GM23338 (cell line): Measurements from ENCODE around the gene PARP1. TPM values are rescaled to one million over a fixed set of nuclear protein-coding genes. Genes with fewer than 3 reads are reported as not detected.

Experiments used
- ATAC-seq: fragments of 200-7000 bp; cut with Tn5 transposase; 3 replicates; pipeline ENCODE4 v1.9.1; 2020
- DNase-seq: peaks from one replicate; pipeline ENCODE4 v3.0.0-alpha.2; 2015; ENCODE audit warnings: low spot score
- H2AFZ ChIP-seq: fragments of 200-600 bp; sonication (generic); 2 replicates; pipeline ENCODE4 v1.8.0; 2016; ENCODE audit warnings: antibody characterized with exemption, mild to moderate bottlenecking, moderate library complexity
- H3F3A ChIP-seq: fragments of 200-600 bp; sonication (generic); replicated peaks from 2 replicates; pipeline ENCODE4 v1.8.0; 2017; ENCODE audit warnings: antibody characterized with exemption, mixed run types, low read depth
- H3K27ac ChIP-seq: fragments of 200-600 bp; sonication (generic); 2 replicates; pipeline ENCODE4 v1.6.1; 2016; ENCODE audit warnings: low read depth
- H3K27me3 ChIP-seq: fragments of 200-600 bp; sonication (generic); 2 replicates; pipeline ENCODE4 v1.8.0; 2016; ENCODE audit warnings: mild to moderate bottlenecking, mixed run types, moderate library complexity; ENCODE audit not compliant: insufficient read depth
- H3K36me3 ChIP-seq: fragments of 200-600 bp; sonication (generic); 2 replicates; pipeline ENCODE4 v1.8.0; 2016; ENCODE audit warnings: mild to moderate bottlenecking; ENCODE audit not compliant: insufficient read depth
- H3K4me1 ChIP-seq: fragments of 200-600 bp; sonication (generic); 2 replicates; pipeline ENCODE4 v1.8.0; 2016; ENCODE audit warnings: mild to moderate bottlenecking, moderate library complexity; ENCODE audit not compliant: insufficient read depth
- H3K4me2 ChIP-seq: fragments of 200-600 bp; sonication (generic); 2 replicates; pipeline ENCODE4 v1.7.1; 2017; ENCODE audit warnings: mixed run types
- H3K4me3 ChIP-seq: fragments of 200-600 bp; sonication (generic); 2 replicates; pipeline ENCODE4 v1.6.1; 2016; ENCODE audit warnings: mixed run types
- H3K79me2 ChIP-seq: fragments of 200-600 bp; sonication (generic); replicated peaks from 2 replicates; pipeline ENCODE4 v1.8.0; 2017; ENCODE audit warnings: mild to moderate bottlenecking; ENCODE audit not compliant: insufficient read depth
- H3K9me2 ChIP-seq: fragments of 200-600 bp; sonication (generic); 2 replicates; pipeline ENCODE4 v1.8.0; 2017; ENCODE audit not compliant: insufficient read depth
- H4K20me1 ChIP-seq: fragments of 200-600 bp; sonication (generic); replicated peaks from 2 replicates; pipeline ENCODE4 v1.8.0; 2017; ENCODE audit warnings: mild to moderate bottlenecking; ENCODE audit not compliant: insufficient read depth
- H3K27ac Mint-ChIP-seq: 2 replicates; pipeline ENCODE4 v1.8.0; 2020; ENCODE audit warnings: inconsistent platforms, mild to moderate bottlenecking, moderate library complexity, mixed read lengths
- H3K27me3 Mint-ChIP-seq: 3 replicates; pipeline ENCODE4 v1.8.0; 2022; ENCODE audit warnings: low read depth, mild to moderate bottlenecking, moderate library complexity, mixed read lengths, inconsistent platforms; ENCODE audit not compliant: insufficient read depth, poor library complexity
- H3K36me3 Mint-ChIP-seq: 3 replicates; pipeline ENCODE4 v1.8.0; 2021; ENCODE audit warnings: low read depth, mild to moderate bottlenecking, inconsistent platforms, moderate library complexity, mixed read lengths
- H3K4me1 Mint-ChIP-seq: 3 replicates; pipeline ENCODE4 v1.8.0; 2020; ENCODE audit warnings: mild to moderate bottlenecking, inconsistent platforms, mixed read lengths
- H3K4me3 Mint-ChIP-seq: 3 replicates; pipeline ENCODE4 v1.8.0; 2021; ENCODE audit warnings: moderate library complexity, mild to moderate bottlenecking, inconsistent platforms, mixed read lengths
- H3K9me3 Mint-ChIP-seq: 3 replicates; pipeline ENCODE4 v1.8.0; 2020; ENCODE audit warnings: moderate library complexity, mild to moderate bottlenecking, inconsistent platforms, mixed read lengths
- CREB1 ChIP-seq: fragments of 250-450 bp; sonication (Bioruptor Pico); IDR thresholded peaks from 2 replicates; pipeline ENCODE4 v1.5.0; 2020; ENCODE audit warnings: low read depth, mild to moderate bottlenecking, moderate library complexity
- EZH2 ChIP-seq: fragments of 200-600 bp; sonication (generic); IDR thresholded peaks from one replicate; pipeline ENCODE4 v1.8.0; 2017; ENCODE audit warnings: antibody characterized with exemption, mild to moderate bottlenecking, low read depth; ENCODE audit not compliant: unreplicated experiment
- EZH2phosphoT487 ChIP-seq: fragments of 200-600 bp; sonication (generic); IDR thresholded peaks from one replicate; pipeline ENCODE4 v1.8.1; 2018; ENCODE audit warnings: antibody characterized with exemption; ENCODE audit not compliant: unreplicated experiment
- JUNB ChIP-seq: IDR thresholded peaks from one replicate; pipeline ENCODE4 v1.6.1; 2016; ENCODE audit warnings: antibody characterized with exemption; ENCODE audit not compliant: unreplicated experiment
- NANOG ChIP-seq: IDR thresholded peaks from 2 replicates; pipeline ENCODE4 v1.6.1; 2016; ENCODE audit warnings: antibody characterized with exemption, borderline replicate concordance
- POLR2AphosphoS5 ChIP-seq: IDR thresholded peaks from 2 replicates; pipeline ENCODE4 v1.6.1; 2016; ENCODE audit warnings: antibody characterized with exemption, low read depth
- REST ChIP-seq: IDR thresholded peaks from one replicate; pipeline ENCODE4 v1.6.1; 2018; ENCODE audit warnings: antibody characterized with exemption; ENCODE audit not compliant: unreplicated experiment
- STAT1 ChIP-seq: IDR thresholded peaks from one replicate; pipeline ENCODE4 v1.6.1; 2016; ENCODE audit warnings: antibody characterized with exemption; ENCODE audit not compliant: unreplicated experiment
- ZNF114 ChIP-seq: fragments of 250-450 bp; sonication (Bioruptor Pico); IDR thresholded peaks from 2 replicates; pipeline ENCODE4 v1.5.0; 2020; ENCODE audit warnings: mild to moderate bottlenecking, moderate library complexity
- ZNF331 ChIP-seq: fragments of 250-450 bp; sonication (Bioruptor Pico); IDR thresholded peaks from 2 replicates; pipeline ENCODE4 v1.5.0; 2020; ENCODE audit warnings: low read depth, mild to moderate bottlenecking, moderate library complexity
- ZNF462 ChIP-seq: fragments of 250-450 bp; sonication (Bioruptor Pico); IDR thresholded peaks from 2 replicates; pipeline ENCODE4 v1.5.0; 2020; ENCODE audit warnings: mild to moderate bottlenecking, moderate library complexity
- polyA plus RNA-seq: library from polyadenylated mRNA; unstranded; fragments of >200 nt; fragmentation: Nextera tagmentation; extraction: Ambion mirVana; gene quantifications from 2 replicates; pipeline ENCODE4 v1.2.1, GENCODE V29; 2016
- total RNA-seq: library from RNA; depleted of rRNA; stranded (reverse); fragments of >200 nt; shearing (Covaris generic); gene quantifications from 2 replicates; pipeline ENCODE4 v1.2.3, GENCODE V29; 2014
- TF ChIP-seq, protein P1 (sequence below), 2 experiments: fragments of 200-600 bp in 1 of 2; sonication (generic) in 1 of 2; conservative IDR thresholded peaks; 2 replicates each; pipeline versions ENCODE4 v1.5.1 to v1.6.1; 2016 to 2017; ENCODE audit warnings: antibody characterized with exemption in 2 of 2, low read depth in 2 of 2, mild to moderate bottlenecking in 2 of 2, moderate library complexity in 1 of 2
- TF ChIP-seq, protein P2 (sequence below): IDR thresholded peaks from 2 replicates; pipeline ENCODE4 v1.6.1; 2016; ENCODE audit warnings: antibody characterized with exemption

PARP1 gene
- total and polyA plus RNA-seq, 2 experiments from 2014 or later = 877 to 1,082 TPM

GRCh38 chr1:226429858-226430715 is 22.2 kb upstream of the PARP1 start:
- no peaks in the 10 kb centered on the region for H3K79me2 ChIP-seq
- no peaks in the 10 kb centered on the region for H3K36me3 Mint-ChIP-seq
- H3K27ac Mint-ChIP-seq = no peak overlapping the region
- ATAC-seq (no peak), DNase-seq (no peak)
- no peak for TF ChIP-seq ZNF114
- no peak for TF ChIP-seq CREB1 (CRISPR knock-in tag)
- TF ChIP-seq, protein P1, sequence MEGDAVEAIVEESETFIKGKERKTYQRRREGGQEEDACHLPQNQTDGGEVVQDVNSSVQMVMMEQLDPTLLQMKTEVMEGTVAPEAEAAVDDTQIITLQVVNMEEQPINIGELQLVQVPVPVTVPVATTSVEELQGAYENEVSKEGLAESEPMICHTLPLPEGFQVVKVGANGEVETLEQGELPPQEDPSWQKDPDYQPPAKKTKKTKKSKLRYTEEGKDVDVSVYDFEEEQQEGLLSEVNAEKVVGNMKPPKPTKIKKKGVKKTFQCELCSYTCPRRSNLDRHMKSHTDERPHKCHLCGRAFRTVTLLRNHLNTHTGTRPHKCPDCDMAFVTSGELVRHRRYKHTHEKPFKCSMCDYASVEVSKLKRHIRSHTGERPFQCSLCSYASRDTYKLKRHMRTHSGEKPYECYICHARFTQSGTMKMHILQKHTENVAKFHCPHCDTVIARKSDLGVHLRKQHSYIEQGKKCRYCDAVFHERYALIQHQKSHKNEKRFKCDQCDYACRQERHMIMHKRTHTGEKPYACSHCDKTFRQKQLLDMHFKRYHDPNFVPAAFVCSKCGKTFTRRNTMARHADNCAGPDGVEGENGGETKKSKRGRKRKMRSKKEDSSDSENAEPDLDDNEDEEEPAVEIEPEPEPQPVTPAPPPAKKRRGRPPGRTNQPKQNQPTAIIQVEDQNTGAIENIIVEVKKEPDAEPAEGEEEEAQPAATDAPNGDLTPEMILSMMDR (conservative IDR thresholded peaks at IDR 0.05; ENCODE audit: low read depth in 2 of 2) = no peak
- TF ChIP-seq REST = no peak
- TF ChIP-seq EZH2 = no peak
- TF ChIP-seq EZH2phosphoT487 = no peak
- no peak for TF ChIP-seq ZNF462
- TF ChIP-seq STAT1 = no peak
- TF ChIP-seq NANOG = no peak
- TF ChIP-seq POLR2AphosphoS5 = no peak
- no peak for TF ChIP-seq JUNB
- TF ChIP-seq, protein P2, sequence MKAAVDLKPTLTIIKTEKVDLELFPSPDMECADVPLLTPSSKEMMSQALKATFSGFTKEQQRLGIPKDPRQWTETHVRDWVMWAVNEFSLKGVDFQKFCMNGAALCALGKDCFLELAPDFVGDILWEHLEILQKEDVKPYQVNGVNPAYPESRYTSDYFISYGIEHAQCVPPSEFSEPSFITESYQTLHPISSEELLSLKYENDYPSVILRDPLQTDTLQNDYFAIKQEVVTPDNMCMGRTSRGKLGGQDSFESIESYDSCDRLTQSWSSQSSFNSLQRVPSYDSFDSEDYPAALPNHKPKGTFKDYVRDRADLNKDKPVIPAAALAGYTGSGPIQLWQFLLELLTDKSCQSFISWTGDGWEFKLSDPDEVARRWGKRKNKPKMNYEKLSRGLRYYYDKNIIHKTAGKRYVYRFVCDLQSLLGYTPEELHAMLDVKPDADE = no peak
- no peak for TF ChIP-seq ZNF331 (CRISPR knock-in tag)
- no peaks in the 10 kb centered on the region for H3K9me3 Mint-ChIP-seq
- H3K27ac ChIP-seq = no peak overlapping the region
- no peaks in the 10 kb centered on the region for H3K27me3 ChIP-seq
- no peak overlapping the region for H3K4me2 ChIP-seq
- H3F3A ChIP-seq = no peaks in the 10 kb centered on the region
- H3K36me3 ChIP-seq = no peaks in the 10 kb centered on the region
- H3K27me3 Mint-ChIP-seq = peaks cover 3% of the 10 kb centered on the region
- H3K4me3 Mint-ChIP-seq = no peak overlapping the region
- H3K4me1 Mint-ChIP-seq = peaks cover 10% of the 10 kb centered on the region
- no peak overlapping the region for H3K4me3 ChIP-seq
- H4K20me1 ChIP-seq = no peaks in the 10 kb centered on the region
- no peaks in the 10 kb centered on the region; the same call in 1 of the 2 replicates for H3K4me1 ChIP-seq
- no peak overlapping the region for H2AFZ ChIP-seq
- no peaks in the 10 kb centered on the region for H3K9me2 ChIP-seq
